Neural cell (in vitro differentiated cells): ENCODE data around the gene ARHGAP42.

Experiments used
- CTCF ChIP-seq: fragments of 450-650 bp; IDR thresholded peaks from 2 replicates; pipeline ENCODE4 v1.5.1; 2014; ENCODE audit warnings: antibody characterized with exemption, mild to moderate bottlenecking, moderate library complexity; ENCODE audit not compliant: poor library complexity, severe bottlenecking
- EP300 ChIP-seq: fragments of 450-650 bp; conservative IDR thresholded peaks from 2 replicates; pipeline ENCODE4 v1.6.1; 2014; ENCODE audit warnings: antibody characterized with exemption, mild to moderate bottlenecking, moderate library complexity; ENCODE audit not compliant: poor library complexity, severe bottlenecking

GRCh38 chr11:100639140-100639539 is 47.9 kb upstream of the ARHGAP42 start:
- no peak for TF ChIP-seq CTCF
- no peak for TF ChIP-seq EP300
